Gastroesophageal sphincter (tissue), 4 donors: ENCODE data around the gene NME4. TPM values are rescaled to one million over a fixed set of nuclear protein-coding genes. Genes with fewer than 3 reads are reported as not detected.

Experiments used
- ATAC-seq: fragments of 150-250 bp; one replicate; pipeline ENCODE4 v1.9.1; 2016; ENCODE audit warnings: mild to moderate bottlenecking, moderate library complexity
- H3K27ac ChIP-seq, 4 donors: fragments of 200-600 bp; sonication (generic) in 3 of 4; 1 replicate in 3 of 4; 2 replicates in 1 of 4; pipeline ENCODE4 v1.5.1; 2016 to 2019
- H3K27me3 ChIP-seq: fragments of 200-600 bp; sonication (generic); one replicate; pipeline ENCODE4 v1.5.1; 2019
- H3K36me3 ChIP-seq, 2 donors: fragments of 200-600 bp; sonication (generic); one replicate each; pipeline ENCODE4 v1.5.1; 2019; ENCODE audit warnings: control low read depth in 1 of 2
- H3K4me1 ChIP-seq, 3 donors: fragments of 200-600 bp; sonication (generic); 1 replicate in 2 of 3; 2 replicates in 1 of 3; pipeline ENCODE4 v1.5.1; 2016 to 2019; ENCODE audit warnings: control low read depth in 2 of 3
- H3K4me3 ChIP-seq, 2 donors: fragments of 200-600 bp; sonication (generic); one replicate each; pipeline ENCODE4 v1.5.1; 2019; ENCODE audit warnings: mild to moderate bottlenecking in 1 of 2, moderate library complexity in 1 of 2
- H3K9me3 ChIP-seq, 3 donors: fragments of 200-600 bp; sonication (generic); one replicate each; pipeline ENCODE4 v1.5.1; 2017 to 2019; ENCODE audit warnings: control low read depth in 2 of 3
- CTCF ChIP-seq, 4 experiments: fragments of 200-600 bp in 2 of 4; fragments of 450-650 bp in 2 of 4; sonication (generic) in 1 of 4; IDR thresholded peaks; one replicate each; pipeline ENCODE4 v1.5.1; 2017 to 2019; ENCODE audit warnings: antibody characterized with exemption in 4 of 4, mild to moderate bottlenecking in 2 of 4, moderate library complexity in 2 of 4
- EP300 ChIP-seq: sonication (generic); formaldehyde crosslinking; IDR thresholded peaks from one replicate; pipeline ENCODE4 v1.6.1; 2017; ENCODE audit warnings: antibody characterized with exemption, mild to moderate bottlenecking
- POLR2A ChIP-seq, 2 donors: fragments of 450-650 bp; IDR thresholded peaks; one replicate each; pipeline ENCODE4 v1.6.1; 2017; ENCODE audit warnings: antibody characterized with exemption in 2 of 2, mild to moderate bottlenecking in 2 of 2, moderate library complexity in 1 of 2
- POLR2AphosphoS5 ChIP-seq: sonication (generic); formaldehyde crosslinking; IDR thresholded peaks from one replicate; pipeline ENCODE4 v1.6.1; 2017; ENCODE audit warnings: antibody characterized with exemption
- WGBS, 2 donors: methylation state at CpG; one replicate each; pipeline ENCODE4 v1.1.5; 2018; ENCODE audit warnings: low coverage in 1 of 2; 5-methylcytosine and 5-hydroxymethylcytosine counted together
- total RNA-seq, 4 donors: library from RNA; depleted of rRNA; stranded (reverse); fragments of >200 nt; gene quantifications; one replicate each; pipeline ENCODE4 v1.1.0, GENCODE V29; 2016

Gene NME4
- total RNA-seq, 4 donors from 2014 or later: 61.1 to 169 (median 136) TPM

DNA sequence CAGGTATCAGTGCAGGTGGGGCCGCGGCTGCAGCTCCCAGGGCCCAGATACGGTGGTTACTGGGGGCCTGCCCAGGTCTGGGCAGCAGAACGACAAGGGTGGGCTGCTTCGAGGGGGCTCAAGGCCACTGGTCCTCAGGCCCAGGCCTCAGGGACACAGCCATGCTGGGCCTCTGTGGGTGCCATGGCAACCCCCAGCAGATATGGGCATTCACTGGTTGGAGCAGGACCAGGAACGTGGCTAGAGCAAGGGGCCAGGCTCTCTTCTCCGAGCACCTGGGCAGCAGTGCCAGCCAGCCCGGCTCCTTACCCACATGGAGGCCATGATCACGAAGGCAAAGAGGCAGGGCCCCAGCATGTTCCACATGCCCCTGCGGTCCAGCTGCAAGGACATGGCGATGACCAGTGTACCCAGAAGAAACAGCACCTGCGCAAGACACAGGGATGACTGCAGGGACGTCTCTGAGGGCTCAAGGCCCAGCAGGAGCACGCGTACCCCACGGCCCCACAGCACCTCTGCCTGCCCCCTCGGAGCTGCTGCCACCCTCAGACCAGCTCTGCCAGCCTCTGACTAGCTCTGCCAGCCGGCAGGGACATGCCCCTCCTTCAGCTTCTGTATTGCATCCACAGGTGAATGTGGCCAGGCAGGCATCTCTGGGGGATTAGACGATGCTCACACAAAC is 24.6 kb upstream of the NME4 start:
- H3K27ac ChIP-seq: no peak overlapping the region
- no peaks in the 10 kb centered on the region for H3K9me3 ChIP-seq
- ATAC-seq: no peak
- no peak for TF ChIP-seq CTCF (IDR thresholded peaks at IDR 0.05)
- no peak for TF ChIP-seq POLR2A (IDR thresholded peaks at IDR 0.05)
- no peak for TF ChIP-seq POLR2AphosphoS5
- TF ChIP-seq EP300: no peak
- WGBS, 2 donors: 74 to 78% methylated on average over 3 to 8 of the region's 19 CpGs
- H3K4me1 ChIP-seq: peaks cover 0 to 26% (median 17%) of the 10 kb centered on the region in 3 donors
- no peaks in the 10 kb centered on the region for H3K27me3 ChIP-seq
- H3K36me3 ChIP-seq: peaks cover 0 to 82% of the 10 kb centered on the region in 2 donors
- no peak overlapping the region for H3K4me3 ChIP-seq

DNA sequence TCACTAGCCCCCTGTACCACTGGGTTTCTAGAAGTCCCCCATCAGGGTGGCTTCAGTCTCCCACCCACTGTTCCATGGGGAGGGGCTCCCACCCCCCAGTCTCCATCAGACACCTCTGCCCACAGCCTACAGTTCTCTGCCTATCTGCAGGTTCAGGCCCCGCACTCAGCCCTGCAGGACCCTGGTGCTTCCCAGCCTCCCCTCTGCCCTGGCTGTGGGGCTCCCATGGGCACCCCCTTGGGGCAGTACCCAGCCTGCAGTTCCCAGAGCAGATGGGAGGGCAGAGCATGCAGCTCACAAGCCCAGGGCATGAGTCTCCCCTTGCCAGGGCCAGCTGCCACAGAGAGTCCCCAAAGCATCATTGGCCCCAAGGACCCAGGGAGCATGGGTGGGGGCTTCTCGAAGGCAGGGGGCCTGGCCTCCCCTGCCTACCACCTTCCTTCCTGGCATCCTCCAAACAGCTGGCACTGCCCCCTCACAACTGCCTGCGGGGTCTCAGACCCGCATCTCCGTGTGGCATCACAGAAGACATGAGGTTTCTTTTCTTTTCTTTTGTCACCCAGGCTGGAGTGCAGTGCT is 23.9 kb upstream of the NME4 start:
- ATAC-seq: no peak
- 100% methylated on average over 1 of the region's 5 CpGs; no CpG with 5 or more reads in 1 of the 2 donors for WGBS, 2 donors
- Histone ChIP-seq H3K4me1 (peaks cover 0 to 26% (median 17%) of the 10 kb centered on the region in 3 donors), H3K4me3 (no peak overlapping the region), H3K36me3 (peaks cover 0 to 78% of the 10 kb centered on the region in 2 donors), H3K27ac (no peak overlapping the region), H3K27me3 (no peaks in the 10 kb centered on the region), H3K9me3 (no peaks in the 10 kb centered on the region)
- no peak for TF ChIP-seq POLR2AphosphoS5
- TF ChIP-seq EP300: no peak
- no peak for TF ChIP-seq CTCF (IDR thresholded peaks at IDR 0.05)
- no peak for TF ChIP-seq POLR2A (IDR thresholded peaks at IDR 0.05)

- peaks cover 0 to 27% (median 17%) of the 10 kb centered on the region in 3 donors for H3K4me1 ChIP-seq
- 84 to 85% methylated on average over 6 to 8 of the region's 44 CpGs for WGBS, 2 donors
- no peak for TF ChIP-seq CTCF (IDR thresholded peaks at IDR 0.05)
- TF ChIP-seq POLR2A (IDR thresholded peaks at IDR 0.05): no peak
- no peak for TF ChIP-seq EP300
- no peak for TF ChIP-seq POLR2AphosphoS5
- H3K27me3 ChIP-seq: no peaks in the 10 kb centered on the region
- H3K4me3 ChIP-seq: no peak overlapping the region
- no peaks in the 10 kb centered on the region for H3K9me3 ChIP-seq
- H3K36me3 ChIP-seq: peaks cover 0 to 69% of the 10 kb centered on the region in 2 donors
- H3K27ac ChIP-seq: no peak overlapping the region
- ATAC-seq: no peak
Measured at GRCh38 chr16:373848-374615, 23.0 kb upstream of the NME4 start.

- ATAC-seq: no peak
- 70% methylated on average over 2 of the region's 9 CpGs; no CpG with 5 or more reads in 1 of the 2 donors for WGBS, 2 donors
Measured at GRCh38 chr16:374616-374926, 22.4 kb upstream of the NME4 start.

More at GRCh38 chr16:374616-374926, 22.4 kb upstream of the NME4 start:
- Histone ChIP-seq H3K27ac (no peak overlapping the region), H3K27me3 (no peaks in the 10 kb centered on the region), H3K4me3 (no peak overlapping the region), H3K36me3 (peaks cover 0 to 65% of the 10 kb centered on the region in 2 donors), H3K4me1 (peaks cover 0 to 27% (median 15%) of the 10 kb centered on the region in 3 donors), H3K9me3 (no peaks in the 10 kb centered on the region)
- no peak for TF ChIP-seq CTCF (IDR thresholded peaks at IDR 0.05)
- TF ChIP-seq POLR2AphosphoS5: no peak
- no peak for TF ChIP-seq EP300
- no peak for TF ChIP-seq POLR2A (IDR thresholded peaks at IDR 0.05)
